Esophagus squamous epithelium (tissue), 4 donors: ENCODE data around the gene INPP4B.

Source experiments
- POLR2A ChIP-seq, 4 donors: fragments of 450-650 bp; IDR thresholded peaks; one replicate each; pipeline ENCODE4 v1.6.1; 2017; ENCODE audit warnings: antibody characterized with exemption in 4 of 4, mild to moderate bottlenecking in 4 of 4, moderate library complexity in 3 of 4
- TF ChIP-seq, protein P1 (sequence below), 6 experiments: fragments of 450-650 bp in 4 of 6; fragments of 200-600 bp in 2 of 6; sonication (generic) in 2 of 6; IDR thresholded peaks; one replicate each; pipeline ENCODE4 v1.5.1; 2016 to 2019; ENCODE audit warnings: antibody characterized with exemption in 6 of 6, mild to moderate bottlenecking in 4 of 6, moderate library complexity in 4 of 6

DNA sequence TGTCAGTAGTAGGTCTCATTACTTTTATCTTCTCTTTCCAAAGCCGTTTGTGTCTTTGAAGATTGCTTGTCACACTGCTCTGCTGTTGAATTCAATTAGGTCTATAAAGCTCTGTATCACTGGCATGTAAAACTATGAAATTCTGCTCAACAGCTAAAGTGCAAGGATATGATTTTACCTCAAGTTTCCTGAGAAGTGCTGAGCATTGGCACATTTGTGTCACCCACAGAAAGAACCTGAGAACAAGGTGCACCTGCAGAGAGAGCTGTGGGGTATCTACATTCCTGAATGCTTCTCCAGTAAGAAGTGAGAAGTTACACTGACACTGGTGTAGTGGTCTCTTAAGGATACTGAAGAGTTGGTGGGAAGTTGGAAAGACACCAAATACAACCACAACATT, 274.0 kb downstream of the INPP4B start:
- TF ChIP-seq, protein P1, sequence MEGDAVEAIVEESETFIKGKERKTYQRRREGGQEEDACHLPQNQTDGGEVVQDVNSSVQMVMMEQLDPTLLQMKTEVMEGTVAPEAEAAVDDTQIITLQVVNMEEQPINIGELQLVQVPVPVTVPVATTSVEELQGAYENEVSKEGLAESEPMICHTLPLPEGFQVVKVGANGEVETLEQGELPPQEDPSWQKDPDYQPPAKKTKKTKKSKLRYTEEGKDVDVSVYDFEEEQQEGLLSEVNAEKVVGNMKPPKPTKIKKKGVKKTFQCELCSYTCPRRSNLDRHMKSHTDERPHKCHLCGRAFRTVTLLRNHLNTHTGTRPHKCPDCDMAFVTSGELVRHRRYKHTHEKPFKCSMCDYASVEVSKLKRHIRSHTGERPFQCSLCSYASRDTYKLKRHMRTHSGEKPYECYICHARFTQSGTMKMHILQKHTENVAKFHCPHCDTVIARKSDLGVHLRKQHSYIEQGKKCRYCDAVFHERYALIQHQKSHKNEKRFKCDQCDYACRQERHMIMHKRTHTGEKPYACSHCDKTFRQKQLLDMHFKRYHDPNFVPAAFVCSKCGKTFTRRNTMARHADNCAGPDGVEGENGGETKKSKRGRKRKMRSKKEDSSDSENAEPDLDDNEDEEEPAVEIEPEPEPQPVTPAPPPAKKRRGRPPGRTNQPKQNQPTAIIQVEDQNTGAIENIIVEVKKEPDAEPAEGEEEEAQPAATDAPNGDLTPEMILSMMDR (IDR thresholded peaks at IDR 0.05), result no peak
- TF ChIP-seq POLR2A (IDR thresholded peaks at IDR 0.05), result no peak
